22Rv1 (cell line): ENCODE data around the gene STK32A.

Experiments
- CTCF ChIP-seq: fragments of 450-650 bp; IDR thresholded peaks from 2 replicates; pipeline ENCODE4 v1.5.1; 2017; ENCODE audit warnings: mild to moderate bottlenecking
- ZFX ChIP-seq: fragments of 450-650 bp; IDR thresholded peaks from 2 replicates; pipeline ENCODE4 v1.6.1; 2017; ENCODE audit warnings: antibody characterized with exemption, borderline replicate concordance

- TF ChIP-seq CTCF = no peak
- TF ChIP-seq ZFX = no peak
Observed at GRCh38 chr5:147307170-147307569, 72.3 kb downstream of the STK32A start.
